Activated naive CD4-positive, alpha-beta T cell treated with anti-CD3 and anti-CD28 coated beads for 36 hours (primary cell): ENCODE data around the gene AMN. TPM values are rescaled to one million over a fixed set of nuclear protein-coding genes. Genes with fewer than 3 reads are reported as not detected.

Experiments
- CTCF ChIA-PET: fragments of 350-600 bp; sonication (Branson Sonifier 250); formaldehyde crosslinking; loops from one replicate; lab custom pipeline; 2021; ENCODE audit warnings: antibody characterized with exemption; lab: Charles Lee
- DNase-seq: peaks from one replicate; pipeline ENCODE4 v3.0.0-alpha.2; 2020
- H3K27ac Mint-ChIP-seq: one replicate; pipeline ENCODE4 v1.8.0; 2021; ENCODE audit warnings: mild to moderate bottlenecking, mixed read lengths
- H3K27me3 Mint-ChIP-seq: one replicate; pipeline ENCODE4 v1.8.0; 2021; ENCODE audit warnings: low read depth, mixed read lengths
- H3K36me3 Mint-ChIP-seq: one replicate; pipeline ENCODE4 v1.8.0; 2021; ENCODE audit warnings: low read depth, mixed read lengths
- H3K4me1 Mint-ChIP-seq: one replicate; pipeline ENCODE4 v1.8.0; 2021; ENCODE audit warnings: low read depth, mixed read lengths
- H3K4me3 Mint-ChIP-seq: one replicate; pipeline ENCODE4 v1.8.0; 2021; ENCODE audit warnings: mild to moderate bottlenecking, moderate library complexity, mixed read lengths
- H3K9me3 Mint-ChIP-seq: one replicate; pipeline ENCODE4 v1.8.0; 2021; ENCODE audit warnings: mixed read lengths
- intact Hi-C: fragments of 100-400 bp; cut with micrococcal nuclease; formaldehyde crosslinking; loops from one replicate; pipeline ENCODE4 v1.15.1; 2023
- total RNA-seq, 2 experiments: library from RNA; stranded (reverse); gene quantifications; one replicate each; pipeline ENCODE4 v1.2.3, GENCODE V29; 2021

Gene AMN
- total RNA-seq, 2 experiments from 2014 or later: 0.33 to 0.37 TPM

DNA sequence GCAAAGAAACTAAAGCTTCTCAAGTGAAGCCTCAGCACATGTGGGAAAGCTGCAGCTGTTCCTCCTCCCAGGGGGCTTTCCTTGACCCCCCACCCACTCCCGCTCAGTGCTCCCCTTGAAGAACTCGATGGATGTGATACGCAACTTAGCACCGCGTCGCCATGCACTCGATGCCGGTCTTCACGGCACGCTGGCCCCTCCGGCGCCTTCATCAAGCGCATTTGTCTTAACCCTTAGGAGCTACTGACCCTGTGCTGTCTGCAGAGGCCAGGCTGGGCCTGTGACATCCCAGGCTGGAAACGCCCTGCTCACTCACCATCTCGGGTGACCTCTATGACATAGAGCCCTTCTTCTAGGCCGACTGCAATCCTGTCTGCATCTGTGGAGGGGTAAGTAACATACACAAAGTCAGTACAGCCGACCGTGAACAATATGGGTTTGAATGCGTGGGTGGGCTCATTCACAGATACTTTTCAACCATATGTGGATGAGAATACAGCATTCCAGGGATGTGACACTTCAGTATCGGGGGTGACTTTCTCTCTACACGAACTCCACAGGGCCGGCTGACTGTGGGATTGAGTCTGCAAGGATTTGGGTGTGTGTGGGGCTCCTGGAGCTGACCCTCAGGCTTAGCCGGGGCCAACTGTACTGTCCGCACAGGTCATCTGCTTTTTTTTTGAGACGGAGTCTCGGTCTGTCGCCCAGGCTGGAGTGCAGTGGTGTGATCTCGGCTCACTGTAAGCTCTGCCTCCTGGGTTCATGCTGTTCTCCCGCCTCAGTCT lies 23.1 kb downstream of the AMN start:
- H3K27ac Mint-ChIP-seq: no peak overlapping the region
- no peaks in the 10 kb centered on the region for H3K9me3 Mint-ChIP-seq
- intact Hi-C loops: no loop called here
- H3K4me1 Mint-ChIP-seq: peaks cover 29% of the 10 kb centered on the region
- no peak for DNase-seq
- H3K36me3 Mint-ChIP-seq: no peaks in the 10 kb centered on the region
- H3K27me3 Mint-ChIP-seq: no peaks in the 10 kb centered on the region
- CTCF ChIA-PET: interaction anchor here (0.6 kb wide), 1 partner anchor 57 kb away, joined by 4 read pairs; no protein-coding TSS in a partner anchor
- H3K4me3 Mint-ChIP-seq: no peak overlapping the region

DNA sequence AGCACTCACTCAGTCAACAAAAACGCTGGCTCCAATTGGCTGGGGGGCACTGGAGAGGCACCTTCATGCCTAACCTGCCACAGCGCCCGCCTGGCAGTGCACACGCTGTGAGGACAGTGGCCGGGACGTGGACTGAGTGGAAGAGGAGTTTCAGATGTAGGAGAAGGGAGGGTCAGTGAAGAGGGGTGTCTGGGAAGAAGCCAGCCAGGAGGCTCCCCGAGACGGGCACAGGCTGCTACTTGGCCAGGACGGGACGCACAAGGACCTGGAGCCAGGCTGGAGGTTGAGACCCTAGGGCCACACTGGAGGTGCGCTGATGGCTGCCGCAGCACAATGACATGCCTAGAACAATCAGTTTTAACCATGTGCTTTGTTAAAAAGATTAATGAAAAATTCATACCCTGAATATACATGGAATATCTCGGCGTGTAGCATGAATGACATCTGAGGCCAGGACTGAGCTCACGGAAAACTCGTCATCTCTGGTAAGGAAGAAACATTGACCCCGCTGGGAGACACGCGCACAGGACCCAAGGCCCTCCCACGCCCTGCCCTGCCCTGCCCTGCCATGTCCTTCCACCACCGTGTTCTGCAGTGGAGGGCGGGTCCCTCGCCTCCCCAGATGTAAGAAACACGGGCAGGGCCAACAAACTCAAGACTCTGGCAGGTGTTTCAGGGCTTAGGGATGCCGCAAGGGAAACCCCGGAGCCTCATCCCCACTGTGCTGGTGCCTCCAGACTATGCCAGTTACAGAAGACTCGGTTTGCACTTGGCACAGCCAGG lies 25.0 kb downstream of the AMN start:
- DNase-seq: no peak
- Mint-ChIP-seq H3K27ac (peak overlapping the region; percentile 56), H3K27me3 (no peaks in the 10 kb centered on the region), H3K36me3 (no peaks in the 10 kb centered on the region), H3K9me3 (no peaks in the 10 kb centered on the region), H3K4me1 (peaks cover 29% of the 10 kb centered on the region), H3K4me3 (no peak overlapping the region)
- intact Hi-C loops: no loop called here
- CTCF ChIA-PET: interaction anchor here (0.6 kb wide), 1 partner anchor 51 kb away, joined by 3 read pairs; no protein-coding TSS in a partner anchor

DNA sequence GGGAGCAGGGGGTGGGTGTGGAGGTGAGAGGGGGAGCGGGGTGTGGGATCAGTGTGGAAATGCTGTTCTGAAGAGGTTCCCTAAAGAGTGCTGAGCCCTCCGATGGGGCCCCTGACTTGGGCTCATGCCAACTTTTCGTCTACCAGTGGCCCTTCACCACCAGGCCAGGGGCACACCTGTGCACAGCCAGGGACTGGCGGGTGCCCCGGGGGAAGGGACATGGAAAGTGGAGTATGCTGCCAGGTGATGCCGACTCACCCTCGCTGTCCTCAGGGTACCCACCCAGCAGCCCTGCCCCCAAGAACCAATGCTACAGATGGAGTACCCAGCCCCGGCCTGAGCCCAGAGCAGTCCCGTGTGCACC lies 26.2 kb downstream of the AMN start:
- H3K4me3 Mint-ChIP-seq: no peak overlapping the region
- intact Hi-C loops: no loop called here
- no peak for DNase-seq
- H3K9me3 Mint-ChIP-seq: no peaks in the 10 kb centered on the region
- peaks cover 29% of the 10 kb centered on the region for H3K4me1 Mint-ChIP-seq
- H3K27me3 Mint-ChIP-seq: no peaks in the 10 kb centered on the region
- no peaks in the 10 kb centered on the region for H3K36me3 Mint-ChIP-seq
- peak overlapping the region; percentile 28 for H3K27ac Mint-ChIP-seq
- CTCF ChIA-PET: no interaction called here

DNA sequence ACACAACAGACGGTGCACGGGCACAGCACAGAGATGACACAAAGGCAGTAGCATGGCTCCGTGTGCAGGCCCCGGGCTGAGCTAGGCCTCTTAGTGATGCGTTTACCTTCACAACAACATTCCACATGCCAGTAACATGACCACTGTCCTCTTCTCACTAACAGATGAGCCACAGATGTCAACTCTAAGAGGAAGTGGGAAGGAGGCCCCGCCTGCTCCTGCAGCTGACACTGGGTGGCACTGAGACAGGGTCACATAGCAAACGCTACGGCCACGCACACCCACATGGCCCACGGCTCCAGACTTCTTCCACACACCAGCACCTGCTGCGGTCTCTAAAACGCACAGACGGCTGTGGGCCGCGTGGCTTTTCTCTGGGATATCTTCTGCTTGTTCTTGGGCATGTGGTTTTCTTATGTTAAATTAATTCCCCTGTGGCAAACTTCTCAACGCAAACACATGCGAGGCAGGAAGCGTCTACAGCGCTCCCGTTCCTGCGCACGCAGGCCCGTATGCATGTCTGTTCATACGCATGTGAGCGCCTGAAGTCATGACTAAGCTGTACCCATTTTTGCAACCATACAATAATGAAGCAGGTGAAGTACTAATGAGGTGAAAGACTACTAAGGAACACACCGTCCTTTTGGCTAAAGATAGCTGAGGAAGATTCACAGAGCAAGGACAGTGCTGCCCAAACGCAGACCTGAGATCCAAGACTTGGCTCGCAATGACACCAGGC lies 26.8 kb downstream of the AMN start:
- H3K4me3 Mint-ChIP-seq: peak overlapping the region; percentile 4
- no peaks in the 10 kb centered on the region for H3K27me3 Mint-ChIP-seq
- H3K4me1 Mint-ChIP-seq: peaks cover 29% of the 10 kb centered on the region
- intact Hi-C loops: no loop called here
- peak overlapping the region; percentile 28 for H3K27ac Mint-ChIP-seq
- H3K9me3 Mint-ChIP-seq: no peaks in the 10 kb centered on the region
- CTCF ChIA-PET: interaction anchor here (0.6 to 0.9 kb wide), 5 partner anchors 189 to 953 kb away, joined by 3 to 6 read pairs (median 3); no protein-coding TSS in a partner anchor
- H3K36me3 Mint-ChIP-seq: no peaks in the 10 kb centered on the region
- peak; percentile 69 for DNase-seq

DNA sequence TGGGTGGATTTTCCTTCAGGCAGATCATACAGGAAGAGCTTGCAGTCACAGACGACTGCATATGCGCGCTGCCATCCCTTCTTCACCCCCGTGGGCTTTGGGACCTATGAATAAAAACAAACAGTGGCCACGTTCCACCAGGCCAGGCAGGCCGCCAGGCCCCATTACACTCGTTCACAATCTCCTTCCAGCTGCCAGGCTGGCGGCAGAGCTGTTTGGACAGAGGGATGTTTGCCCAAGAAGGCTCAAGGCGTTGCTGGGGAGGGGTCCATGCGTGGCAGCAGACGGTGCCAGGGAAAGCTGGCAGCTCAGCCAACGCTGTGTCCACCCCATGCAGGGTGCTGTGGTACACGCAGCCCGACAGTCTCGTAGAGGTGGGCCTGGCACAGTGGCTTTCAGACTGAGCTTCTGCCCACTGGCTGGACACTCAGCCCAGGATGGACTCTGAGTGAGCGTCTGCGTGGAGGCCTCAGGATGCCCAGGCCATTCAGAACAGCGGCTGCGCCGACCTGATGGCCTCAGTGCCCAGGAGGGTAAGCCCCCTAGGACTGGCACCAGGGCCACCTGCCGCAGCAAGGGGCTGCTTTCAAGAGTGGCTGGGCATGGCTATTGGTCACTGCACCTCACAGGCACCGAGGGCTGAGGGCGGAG lies 27.5 kb downstream of the AMN start:
- Mint-ChIP-seq H3K9me3 (no peaks in the 10 kb centered on the region), H3K27ac (no peak overlapping the region), H3K27me3 (no peaks in the 10 kb centered on the region), H3K4me3 (no peak overlapping the region), H3K4me1 (peaks cover 29% of the 10 kb centered on the region), H3K36me3 (no peaks in the 10 kb centered on the region)
- CTCF ChIA-PET: interaction anchor here (0.6 to 0.9 kb wide), 5 partner anchors 190 to 954 kb away, joined by 3 to 6 read pairs (median 3); no protein-coding TSS in a partner anchor
- intact Hi-C loops: no loop called here
- DNase-seq: no peak

GRCh38 chr14:102951034-102951433 lies 28.6 kb downstream of the AMN start:
- no peak for DNase-seq
- Mint-ChIP-seq H3K4me3 (no peak overlapping the region), H3K27ac (no peak overlapping the region), H3K9me3 (no peaks in the 10 kb centered on the region), H3K4me1 (peaks cover 29% of the 10 kb centered on the region), H3K27me3 (no peaks in the 10 kb centered on the region), H3K36me3 (no peaks in the 10 kb centered on the region)
- CTCF ChIA-PET: no interaction called here
- intact Hi-C loops: no loop called here

DNA sequence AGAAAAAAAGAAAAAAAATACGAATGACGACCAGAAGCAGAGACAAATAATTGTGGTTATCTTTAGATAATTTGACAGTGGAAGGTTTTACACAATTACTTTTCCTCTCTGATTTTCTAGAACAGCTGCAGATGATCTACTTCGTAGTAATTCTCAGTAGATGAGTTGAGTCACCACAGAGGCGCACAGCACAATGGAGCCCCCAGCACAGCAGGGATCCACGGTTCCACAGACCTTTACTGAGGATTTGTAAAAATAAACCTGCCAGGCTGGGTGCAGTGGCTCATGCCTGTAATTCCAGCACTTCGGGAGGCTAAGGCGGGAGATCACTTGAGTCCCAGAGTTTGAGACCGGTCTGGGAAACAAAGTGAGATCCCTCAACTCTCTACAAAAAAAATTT lies 29.3 kb downstream of the AMN start:
- Mint-ChIP-seq H3K4me3 (no peak overlapping the region), H3K27me3 (no peaks in the 10 kb centered on the region), H3K27ac (no peak overlapping the region), H3K36me3 (no peaks in the 10 kb centered on the region), H3K4me1 (peaks cover 24% of the 10 kb centered on the region), H3K9me3 (no peaks in the 10 kb centered on the region)
- no peak for DNase-seq
- CTCF ChIA-PET: no interaction called here
- intact Hi-C loops: no loop called here

GRCh38 chr14:102952276-102952675 lies 29.8 kb downstream of the AMN start:
- CTCF ChIA-PET: no interaction called here
- Mint-ChIP-seq H3K9me3 (no peaks in the 10 kb centered on the region), H3K4me3 (no peak overlapping the region), H3K4me1 (peaks cover 19% of the 10 kb centered on the region), H3K27me3 (no peaks in the 10 kb centered on the region), H3K27ac (no peak overlapping the region), H3K36me3 (no peaks in the 10 kb centered on the region)
- no peak for DNase-seq
- intact Hi-C loops: no loop called here

GRCh38 chr14:102953100-102953499 lies 30.6 kb downstream of the AMN start:
- H3K9me3 Mint-ChIP-seq: no peaks in the 10 kb centered on the region
- CTCF ChIA-PET: no interaction called here
- no peaks in the 10 kb centered on the region for H3K36me3 Mint-ChIP-seq
- no peak overlapping the region for H3K27ac Mint-ChIP-seq
- intact Hi-C loops: no loop called here
- no peak overlapping the region for H3K4me3 Mint-ChIP-seq
- peaks cover 13% of the 10 kb centered on the region for H3K4me1 Mint-ChIP-seq
- H3K27me3 Mint-ChIP-seq: no peaks in the 10 kb centered on the region
- no peak for DNase-seq

GRCh38 chr14:102954081-102954789 lies 31.8 kb downstream of the AMN start:
- no peak for DNase-seq
- intact Hi-C loops: no loop called here
- CTCF ChIA-PET: no interaction called here
- Mint-ChIP-seq H3K36me3 (no peaks in the 10 kb centered on the region), H3K27me3 (no peaks in the 10 kb centered on the region), H3K27ac (no peak overlapping the region), H3K4me3 (no peak overlapping the region), H3K4me1 (peaks cover 7% of the 10 kb centered on the region), H3K9me3 (no peaks in the 10 kb centered on the region)

- no peak overlapping the region for H3K4me3 Mint-ChIP-seq
Measured at GRCh38 chr14:102955636-102956408, 33.4 kb downstream of the AMN start.

More at GRCh38 chr14:102955636-102956408, 33.4 kb downstream of the AMN start:
- no peak for DNase-seq
- intact Hi-C loops: no loop called here
- Mint-ChIP-seq H3K4me1 (no peaks in the 10 kb centered on the region), H3K27ac (no peak overlapping the region), H3K9me3 (no peaks in the 10 kb centered on the region), H3K27me3 (no peaks in the 10 kb centered on the region), H3K36me3 (no peaks in the 10 kb centered on the region)
- CTCF ChIA-PET: no interaction called here
